GM18508 (cell line): ENCODE measurements around the gene ZSWIM5.
"Not testable (repeated sequence)": the region's sequence is repeated elsewhere in the genome, so short reads cannot be mapped to it uniquely, and the experiment has no call there.

ENCODE experiments used
- ATAC-seq: cut with Tn5 transposase; IDR thresholded peaks from one replicate; pipeline ENCODE4 v1.9.1; 2021; ENCODE audit warnings: moderate number of reproducible peaks; ENCODE audit not compliant: insufficient read depth, unreplicated experiment

ZSWIM5 gene

DNA sequence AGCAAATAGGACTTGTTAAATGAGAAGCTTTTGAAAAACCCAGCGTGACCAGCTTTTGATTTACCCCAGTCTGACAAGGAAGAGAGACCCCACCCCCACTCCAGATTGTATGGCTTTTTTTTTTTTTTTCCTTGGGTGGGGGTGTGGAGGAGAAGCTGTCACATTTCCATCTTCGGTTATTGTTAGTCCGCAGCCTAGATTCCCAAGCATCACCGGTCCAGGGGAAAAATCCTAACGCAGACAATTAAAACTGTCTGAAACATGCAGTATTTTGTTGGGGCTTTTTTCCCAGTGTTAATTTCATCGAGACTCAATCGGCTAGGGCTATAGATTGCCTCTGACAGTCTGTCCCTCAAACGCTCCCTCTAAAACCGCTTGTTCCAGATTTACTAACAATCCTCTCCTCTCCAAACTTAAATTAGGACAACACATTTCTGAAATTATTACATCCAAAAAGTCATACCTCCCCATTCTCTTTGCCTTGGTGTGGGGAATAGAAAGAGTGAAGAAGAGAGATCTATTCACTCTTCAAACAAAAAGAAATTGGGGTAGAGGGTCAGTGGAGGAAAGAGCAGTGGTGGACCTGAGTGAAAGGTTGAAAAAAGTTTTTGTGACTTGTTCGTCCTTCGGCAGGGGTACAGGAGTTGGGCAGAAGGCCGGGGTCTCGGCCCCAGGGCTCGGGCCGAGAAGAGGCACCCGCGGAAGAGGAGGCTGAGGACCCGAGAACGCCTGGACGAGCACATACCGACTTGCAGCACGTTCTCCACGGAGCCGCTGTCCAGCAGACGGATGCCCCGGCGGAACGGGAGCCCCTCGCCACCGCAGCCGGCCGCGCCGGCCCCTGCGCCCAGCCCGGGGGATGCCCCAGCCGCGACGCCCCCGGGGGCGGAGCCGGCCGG, 1.1 kb downstream of the ZSWIM5 start:
- no peak for ATAC-seq

DNA sequence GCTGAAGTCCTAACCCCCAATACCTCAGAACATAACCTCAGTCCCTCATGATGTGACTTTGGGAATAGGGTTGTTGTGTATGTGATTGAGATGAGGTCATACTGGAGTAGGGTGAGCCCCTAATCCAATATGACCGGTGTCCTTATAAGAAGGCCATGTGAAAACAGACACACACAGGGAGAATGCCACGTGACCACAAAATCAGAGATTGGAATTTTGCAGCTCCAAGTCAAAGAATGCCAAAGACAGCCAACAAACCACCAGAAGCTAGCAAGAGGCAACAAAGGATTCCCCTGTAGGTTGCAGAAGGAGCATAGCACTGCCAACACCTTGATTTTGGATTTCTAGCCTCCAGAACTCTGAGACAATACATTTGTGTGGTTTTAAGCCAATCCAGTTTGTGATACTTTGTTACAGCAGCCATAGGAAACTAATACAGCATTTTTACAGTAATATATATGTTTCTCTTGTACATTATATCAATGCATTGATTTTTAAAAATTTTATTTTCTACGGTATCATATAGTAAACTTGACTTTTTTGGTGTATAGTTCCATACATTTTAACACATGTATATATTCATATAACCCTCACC, 5.4 kb downstream of the ZSWIM5 start:
- ATAC-seq = no peak

DNA sequence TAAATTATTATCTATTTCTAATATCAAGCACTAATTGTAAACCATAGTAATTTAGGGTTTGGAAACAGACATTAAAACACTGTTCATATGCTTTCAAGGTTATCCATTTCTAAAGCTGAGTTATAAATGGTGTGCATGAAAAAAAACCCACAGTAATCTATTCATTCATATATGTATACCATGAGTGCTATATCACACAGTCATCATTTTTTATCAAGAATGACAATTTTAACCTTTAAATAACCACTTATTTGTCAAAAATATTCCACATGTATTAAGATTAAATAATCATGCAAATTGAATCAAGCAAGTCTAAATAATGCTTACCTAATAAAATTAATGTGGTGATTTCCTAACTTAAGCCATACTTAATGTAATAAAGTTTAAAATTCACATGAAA, 6.0 kb downstream of the ZSWIM5 start:
- no peak for ATAC-seq

GRCh38 chr1:45198185-45198584, 8.2 kb downstream of the ZSWIM5 start:
- ATAC-seq = no peak

GRCh38 chr1:45196863-45197262, 9.5 kb downstream of the ZSWIM5 start:
- ATAC-seq = no peak

- no peak for ATAC-seq
Measured at GRCh38 chr1:45191418-45191783, 15.0 kb downstream of the ZSWIM5 start.

DNA sequence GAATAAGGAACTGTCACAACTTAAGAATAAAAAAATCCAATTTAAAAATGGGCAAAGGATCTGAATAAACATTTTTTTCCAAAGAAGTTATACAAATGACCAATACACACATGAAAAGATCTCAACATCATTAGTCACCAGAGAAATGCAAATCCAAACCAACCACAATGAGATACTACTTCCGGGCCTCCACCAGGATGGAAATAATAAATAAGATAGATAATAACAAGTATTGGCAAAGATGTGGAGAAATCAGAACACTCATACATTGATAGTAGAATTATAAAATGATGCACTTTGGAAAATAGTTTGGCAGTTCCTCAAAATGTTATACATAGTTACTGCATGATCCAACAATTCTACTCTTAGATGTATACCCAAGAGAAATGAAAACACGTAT, 18.7 kb downstream of the ZSWIM5 start:
- ATAC-seq = no peak

- not testable (repeated sequence) for ATAC-seq
Measured at GRCh38 chr1:45179918-45180519, 26.4 kb downstream of the ZSWIM5 start.

- no peak for ATAC-seq
Measured at GRCh38 chr1:45177452-45177851, 29.0 kb downstream of the ZSWIM5 start.

DNA sequence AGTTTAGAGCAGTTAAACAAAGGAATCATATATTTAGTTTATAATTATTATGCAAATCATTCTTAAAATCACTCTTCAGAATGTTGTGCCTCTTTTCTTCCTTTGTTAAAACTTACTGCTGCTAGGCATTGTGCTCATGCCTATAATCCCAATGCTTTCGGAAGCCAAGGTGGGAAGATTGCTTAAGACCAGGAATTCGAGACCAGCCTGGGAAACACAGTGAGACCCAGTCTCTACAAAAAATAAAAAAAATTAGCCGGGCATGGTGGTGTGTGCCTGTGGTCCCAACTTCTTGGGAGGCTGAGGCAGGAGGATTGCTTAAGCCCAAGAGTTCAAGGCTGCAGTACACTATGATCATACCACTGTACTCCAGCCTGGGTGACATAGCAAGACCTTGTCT, 33.6 kb downstream of the ZSWIM5 start:
- ATAC-seq = no peak

DNA sequence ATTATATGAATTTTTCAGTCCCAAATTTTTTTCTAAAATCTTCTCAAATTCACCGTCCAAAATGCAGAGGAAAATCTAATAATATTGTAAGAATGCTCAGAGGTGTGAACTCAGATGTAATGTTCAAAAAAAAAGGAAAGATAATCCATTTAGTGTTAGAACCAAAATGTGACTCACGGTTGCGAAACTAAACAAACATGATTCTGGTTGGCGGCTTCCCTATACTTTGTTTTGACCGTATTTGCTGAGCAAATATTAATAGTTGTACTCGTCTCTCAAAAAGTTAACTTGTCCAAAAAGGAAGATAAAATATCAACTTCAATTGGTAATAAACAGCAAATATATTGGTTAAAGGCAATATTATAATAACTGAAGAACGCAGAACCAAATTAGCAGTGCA, 34.4 kb downstream of the ZSWIM5 start:
- ATAC-seq = no peak

DNA sequence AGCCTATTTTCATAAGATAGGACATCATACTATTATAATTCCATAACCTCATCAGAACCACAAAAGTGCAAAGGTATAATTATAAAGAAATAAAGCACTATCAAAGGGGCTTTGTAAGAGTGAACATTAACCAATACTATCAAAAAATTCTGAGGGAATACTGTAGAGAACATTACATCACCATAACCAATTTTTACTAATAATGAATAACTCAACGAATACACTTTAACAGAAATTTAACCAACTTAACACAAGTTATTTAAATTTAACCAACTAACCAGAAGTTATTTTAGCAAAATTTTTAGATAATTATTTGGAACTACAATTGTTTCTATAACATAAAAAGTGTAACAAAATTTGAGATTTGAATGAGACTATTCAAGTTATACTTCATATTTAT, 34.8 kb downstream of the ZSWIM5 start:
- ATAC-seq = no peak

DNA sequence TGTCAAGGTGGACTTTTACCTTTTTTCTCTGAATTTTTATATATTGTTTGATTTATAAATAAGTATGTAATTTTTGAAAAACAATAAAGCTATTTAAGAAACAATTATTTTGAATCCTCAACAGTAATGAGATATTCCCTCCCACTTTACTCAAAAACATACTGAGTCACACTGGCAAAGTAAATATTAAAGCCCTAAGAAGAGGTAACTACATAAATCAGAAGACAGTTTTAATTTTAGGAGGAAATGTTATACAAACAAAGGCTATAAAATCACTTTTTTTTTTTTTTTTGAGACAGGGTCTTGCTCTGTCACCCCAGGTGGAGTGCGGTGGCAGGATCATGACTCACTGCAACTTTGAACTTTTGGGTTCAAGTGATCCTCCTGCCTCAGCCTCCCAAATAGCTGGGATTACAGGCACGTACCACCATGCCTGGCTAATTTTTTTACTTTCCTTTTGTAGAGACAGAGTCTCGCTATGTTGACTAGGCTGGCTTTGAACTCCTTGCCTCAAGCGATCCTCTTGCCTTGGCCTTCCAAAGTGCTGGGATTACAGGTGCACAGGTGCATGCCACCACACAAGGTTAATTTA, 36.2 kb downstream of the ZSWIM5 start:
- ATAC-seq = no peak

DNA sequence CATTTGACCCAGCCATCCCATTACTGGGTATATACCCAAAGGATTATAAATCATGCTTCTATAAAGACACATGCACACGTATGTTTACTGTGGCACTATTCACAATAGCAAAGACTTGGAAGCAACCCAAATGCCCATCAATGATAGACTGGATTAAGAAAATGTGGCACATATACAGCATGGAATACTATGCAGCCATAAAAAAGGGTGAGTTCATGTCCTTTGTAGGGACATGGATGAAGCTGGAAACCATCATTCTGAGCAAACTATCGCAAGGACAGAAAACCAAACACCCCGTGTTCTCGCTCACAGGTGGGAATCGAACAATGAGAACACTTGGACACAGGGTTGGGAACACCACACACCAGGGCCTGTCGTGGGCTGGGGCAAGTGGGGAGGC, 38.5 kb downstream of the ZSWIM5 start:
- not testable (repeated sequence) for ATAC-seq

DNA sequence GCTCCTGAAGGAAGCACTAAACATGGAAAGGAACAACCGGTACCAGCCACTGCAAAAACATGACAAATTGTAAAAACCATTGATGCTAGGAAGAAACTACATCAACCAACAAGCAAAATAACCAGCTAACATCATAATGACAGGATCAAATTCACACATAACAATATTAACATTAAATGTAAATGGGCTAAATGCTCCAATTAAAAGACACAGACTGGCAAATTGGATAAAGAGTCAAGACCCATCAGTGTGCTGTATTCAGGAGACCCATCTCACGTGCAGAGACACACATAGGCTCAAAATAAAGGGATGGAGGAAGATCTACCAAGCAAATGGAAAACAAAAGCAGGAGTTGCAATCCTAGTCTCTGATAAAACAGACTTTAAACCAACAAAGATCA, 42.1 kb downstream of the ZSWIM5 start:
- ATAC-seq = not testable (repeated sequence)

GRCh38 chr1:45163111-45163510, 43.3 kb downstream of the ZSWIM5 start:
- ATAC-seq = not testable (repeated sequence)

GRCh38 chr1:45162041-45163035, 44.1 kb downstream of the ZSWIM5 start:
- ATAC-seq = not testable (repeated sequence)

DNA sequence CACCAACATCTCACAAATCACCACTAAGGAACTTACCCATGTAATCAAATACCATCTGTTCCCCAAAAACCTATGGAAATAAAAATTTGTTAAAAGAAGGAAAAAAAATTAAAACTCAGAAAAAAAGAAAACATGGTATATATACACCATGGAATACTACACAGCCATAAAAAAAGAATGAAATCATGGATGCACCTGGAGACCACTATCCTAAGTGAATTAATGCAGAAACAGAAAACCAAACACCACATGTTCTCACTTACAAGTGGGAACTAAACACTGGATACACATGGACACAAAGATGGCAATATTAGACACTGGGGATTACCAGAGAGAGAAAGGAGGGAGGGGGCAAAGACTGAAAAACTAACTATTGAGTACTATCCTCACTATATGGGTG, 50.4 kb downstream of the ZSWIM5 start:
- no peak for ATAC-seq

DNA sequence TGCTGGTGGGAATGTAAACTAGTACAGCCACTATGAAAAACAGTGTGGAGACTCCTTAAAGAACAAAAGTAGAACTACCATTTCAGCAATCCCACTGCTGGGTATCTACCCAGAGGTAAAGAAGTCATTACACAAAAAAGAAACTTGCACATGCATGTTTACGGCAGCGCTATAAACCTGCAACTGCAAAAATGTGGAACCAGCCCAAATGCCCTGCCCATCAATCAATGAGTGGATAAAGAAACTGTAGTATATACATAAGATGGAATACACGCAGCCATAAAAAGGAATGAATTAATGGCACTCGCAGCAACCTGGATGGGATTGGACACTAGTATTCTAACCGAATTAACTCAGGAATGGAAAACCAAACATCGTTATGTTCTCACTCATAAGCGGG, 51.0 kb downstream of the ZSWIM5 start:
- no peak for ATAC-seq

- ATAC-seq = no peak
Measured at GRCh38 chr1:45152126-45152525, 54.3 kb downstream of the ZSWIM5 start.
